ENCODE results near the gene TAB2. TPM values are rescaled to one million over a fixed set of nuclear protein-coding genes. Genes with fewer than 3 reads are reported as not detected.

The TAB2 gene
- total RNA-seq, 2 donors from 2014 or later, result 25.7 to 26.2 TPM

DNA sequence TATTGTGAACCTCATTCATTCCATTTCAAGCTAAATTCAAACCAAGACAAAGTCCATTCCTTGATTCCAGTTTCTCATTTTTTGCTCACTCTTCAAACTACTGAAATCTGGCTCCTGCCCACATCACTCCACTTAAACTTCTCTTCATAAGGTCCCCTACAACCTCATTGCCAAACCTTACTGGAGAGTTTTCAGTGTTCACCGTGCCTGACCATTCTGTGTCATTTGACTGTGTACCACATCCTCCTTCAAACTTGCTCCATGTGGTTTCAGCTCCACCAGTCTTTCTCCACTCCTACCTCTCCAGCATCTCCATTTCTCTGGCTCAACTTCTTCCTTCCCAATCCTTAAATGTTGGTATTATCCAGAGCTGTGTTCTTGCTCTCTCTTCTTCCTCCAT is 38.5 kb upstream of the TAB2 start:
- Histone ChIP-seq H3K27me3 (no peaks in the 10 kb centered on the region), H3K4me3 (no peak overlapping the region), H3K4me1 (no peaks in the 10 kb centered on the region), H3K27ac (no peak overlapping the region), H3K36me3 (replicated peaks in 1 of 2; ENCODE audit: insufficient read depth in 1 of 2, low read depth in 2 of 2) (no peaks in the 10 kb centered on the region), H3K9me3 (no peaks in the 10 kb centered on the region)
- TF ChIP-seq, protein P1, sequence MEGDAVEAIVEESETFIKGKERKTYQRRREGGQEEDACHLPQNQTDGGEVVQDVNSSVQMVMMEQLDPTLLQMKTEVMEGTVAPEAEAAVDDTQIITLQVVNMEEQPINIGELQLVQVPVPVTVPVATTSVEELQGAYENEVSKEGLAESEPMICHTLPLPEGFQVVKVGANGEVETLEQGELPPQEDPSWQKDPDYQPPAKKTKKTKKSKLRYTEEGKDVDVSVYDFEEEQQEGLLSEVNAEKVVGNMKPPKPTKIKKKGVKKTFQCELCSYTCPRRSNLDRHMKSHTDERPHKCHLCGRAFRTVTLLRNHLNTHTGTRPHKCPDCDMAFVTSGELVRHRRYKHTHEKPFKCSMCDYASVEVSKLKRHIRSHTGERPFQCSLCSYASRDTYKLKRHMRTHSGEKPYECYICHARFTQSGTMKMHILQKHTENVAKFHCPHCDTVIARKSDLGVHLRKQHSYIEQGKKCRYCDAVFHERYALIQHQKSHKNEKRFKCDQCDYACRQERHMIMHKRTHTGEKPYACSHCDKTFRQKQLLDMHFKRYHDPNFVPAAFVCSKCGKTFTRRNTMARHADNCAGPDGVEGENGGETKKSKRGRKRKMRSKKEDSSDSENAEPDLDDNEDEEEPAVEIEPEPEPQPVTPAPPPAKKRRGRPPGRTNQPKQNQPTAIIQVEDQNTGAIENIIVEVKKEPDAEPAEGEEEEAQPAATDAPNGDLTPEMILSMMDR (IDR thresholded peaks at IDR 0.05), result no peak
- no peak for TF ChIP-seq POLR2A (IDR thresholded peaks at IDR 0.05)
- DNase-seq (no peak), ATAC-seq (no peak)
- WGBS, 2 donors, result 81 to 94% methylated on average over 1 of the region's 1 CpG
- intact Hi-C loops (cut with DNase I), result no loop called here

DNA sequence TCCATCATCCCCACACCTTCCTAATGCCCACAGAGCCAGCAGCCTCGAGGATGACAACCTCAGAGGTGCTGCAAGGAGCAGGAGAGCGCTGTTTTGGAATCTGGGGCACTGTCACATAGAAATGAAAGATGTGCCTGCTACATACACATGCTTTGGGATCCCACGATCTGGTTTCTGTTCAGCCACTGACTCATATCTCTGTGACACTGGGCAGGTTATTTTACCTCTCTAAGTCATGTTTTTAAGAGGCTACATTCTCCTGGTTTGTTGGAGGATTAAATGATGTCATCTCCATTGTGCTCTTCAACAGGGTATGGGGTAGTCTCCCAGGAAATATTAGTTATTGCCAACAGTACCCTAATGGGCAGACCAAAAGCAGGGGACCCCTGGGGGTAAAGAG is 32.6 kb upstream of the TAB2 start:
- Histone ChIP-seq H3K4me3 (no peak overlapping the region), H3K27me3 (no peaks in the 10 kb centered on the region), H3K27ac (no peak overlapping the region), H3K36me3 (replicated peaks in 1 of 2; ENCODE audit: insufficient read depth in 1 of 2, low read depth in 2 of 2) (no peaks in the 10 kb centered on the region), H3K4me1 (no peaks in the 10 kb centered on the region), H3K9me3 (no peaks in the 10 kb centered on the region)
- intact Hi-C loops (cut with DNase I), result no loop called here
- ATAC-seq (no peak), DNase-seq (no peak)
- no peak for TF ChIP-seq POLR2A (IDR thresholded peaks at IDR 0.05)
- TF ChIP-seq, protein P1 (IDR thresholded peaks at IDR 0.05), result no peak
- WGBS, 2 donors, result 71 to 72% methylated on average over 3 of the region's 3 CpGs

GRCh38 chr6:149285626-149286025 is 31.9 kb upstream of the TAB2 start:
- no peak overlapping the region for H3K27ac ChIP-seq
- H3K36me3 ChIP-seq (replicated peaks in 1 of 2; ENCODE audit: insufficient read depth in 1 of 2, low read depth in 2 of 2), result no peaks in the 10 kb centered on the region
- H3K4me1 ChIP-seq, result no peaks in the 10 kb centered on the region
- ATAC-seq, result no peak
- no peaks in the 10 kb centered on the region for H3K27me3 ChIP-seq
- DNase-seq, result no peak
- TF ChIP-seq, protein P1 (IDR thresholded peaks at IDR 0.05), result no peak
- no peak for TF ChIP-seq POLR2A (IDR thresholded peaks at IDR 0.05)
- no peak overlapping the region for H3K4me3 ChIP-seq
- no peaks in the 10 kb centered on the region for H3K9me3 ChIP-seq
- intact Hi-C loops (cut with DNase I), result no loop called here
- WGBS, 2 donors, result 41 to 92% methylated on average over 6 of the region's 6 CpGs

DNA sequence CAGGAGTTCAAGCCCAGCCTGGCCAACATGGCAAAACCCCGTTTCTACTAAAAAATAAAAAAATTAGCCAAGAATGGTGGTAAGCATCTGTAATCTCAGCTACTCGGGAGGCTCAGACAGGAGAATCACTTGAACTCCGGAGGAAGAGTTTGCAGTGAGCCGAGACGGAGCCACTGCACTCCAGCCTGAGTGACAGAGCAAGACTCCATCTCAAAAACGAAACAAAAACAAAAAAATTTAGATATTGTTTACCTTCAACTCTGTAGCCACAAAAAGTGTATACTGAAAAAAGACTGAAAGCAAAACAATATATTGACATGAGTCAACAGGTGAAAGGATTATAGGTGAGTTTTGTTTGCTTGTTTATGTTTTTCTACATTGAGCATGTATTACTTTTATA is 30.6 kb upstream of the TAB2 start:
- Histone ChIP-seq H3K4me3 (no peak overlapping the region), H3K9me3 (no peaks in the 10 kb centered on the region), H3K4me1 (no peaks in the 10 kb centered on the region), H3K27ac (no peak overlapping the region), H3K27me3 (no peaks in the 10 kb centered on the region), H3K36me3 (replicated peaks in 1 of 2; ENCODE audit: insufficient read depth in 1 of 2, low read depth in 2 of 2) (no peaks in the 10 kb centered on the region)
- intact Hi-C loops (cut with DNase I), result no loop called here
- no peak for TF ChIP-seq POLR2A (IDR thresholded peaks at IDR 0.05)
- TF ChIP-seq, protein P1 (IDR thresholded peaks at IDR 0.05), result no peak
- no peak for ATAC-seq
- no peak for DNase-seq
- 71 to 76% methylated on average over 6 of the region's 6 CpGs for WGBS, 2 donors

GRCh38 chr6:149289192-149289781 is 28.2 kb upstream of the TAB2 start:
- TF ChIP-seq POLR2A (IDR thresholded peaks at IDR 0.05), result no peak
- TF ChIP-seq, protein P1 (IDR thresholded peaks at IDR 0.05), result no peak
- intact Hi-C loops (cut with DNase I), result no loop called here
- Histone ChIP-seq H3K4me1 (no peaks in the 10 kb centered on the region), H3K4me3 (no peak overlapping the region), H3K27ac (no peak overlapping the region), H3K27me3 (no peaks in the 10 kb centered on the region), H3K36me3 (replicated peaks in 1 of 2; ENCODE audit: insufficient read depth in 1 of 2, low read depth in 2 of 2) (no peaks in the 10 kb centered on the region), H3K9me3 (no peaks in the 10 kb centered on the region)
- DNase-seq (no peak), ATAC-seq (no peak)
- WGBS, 2 donors, result 88 to 89% methylated on average over 4 of the region's 4 CpGs

Measured in body of pancreas (tissue), 4 donors.